NCI-H2171 treated with DMSO at 0.1 percent for 48 hours (cell line): ENCODE results near the gene HS3ST1.

Source experiments
- DNase-seq: peaks from one replicate; lab custom pipeline; 2025; lab: John Stamatoyannopoulos, UW

The HS3ST1 gene

GRCh38 chr4:11428231-11428898, at the start of gene HS3ST1:
TSS of gene HS3ST1 (minus strand) at chr4:11428894. CDS start at chr4:11400005, 28,889 bp downstream.
- peak; percentile 10 for DNase-seq

DNA sequence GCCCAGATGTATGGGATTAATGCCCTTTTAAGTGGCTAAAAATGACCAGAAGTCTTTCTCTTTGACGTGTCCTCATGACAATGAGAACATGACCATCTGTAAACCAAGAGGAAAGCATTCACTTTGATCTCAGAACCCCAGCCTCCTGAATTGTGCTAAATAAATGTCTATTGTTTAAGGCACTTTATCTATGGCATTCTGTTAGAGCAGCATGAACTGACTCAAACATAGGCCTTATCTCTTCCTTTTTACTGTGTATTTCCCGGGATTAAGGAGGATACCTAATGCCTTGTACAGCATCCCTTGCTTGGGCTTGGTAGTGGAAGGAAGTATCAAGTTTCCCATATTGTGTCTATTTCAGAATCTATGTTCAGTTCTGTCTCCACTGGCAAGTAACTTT, 47.2 kb upstream of the HS3ST1 start:
- no peak for DNase-seq

GRCh38 chr4:11474146-11474545, 45.5 kb upstream of the HS3ST1 start:
- DNase-seq: no peak

GRCh38 chr4:11472535-11472934, 43.8 kb upstream of the HS3ST1 start:
- no peak for DNase-seq

DNA sequence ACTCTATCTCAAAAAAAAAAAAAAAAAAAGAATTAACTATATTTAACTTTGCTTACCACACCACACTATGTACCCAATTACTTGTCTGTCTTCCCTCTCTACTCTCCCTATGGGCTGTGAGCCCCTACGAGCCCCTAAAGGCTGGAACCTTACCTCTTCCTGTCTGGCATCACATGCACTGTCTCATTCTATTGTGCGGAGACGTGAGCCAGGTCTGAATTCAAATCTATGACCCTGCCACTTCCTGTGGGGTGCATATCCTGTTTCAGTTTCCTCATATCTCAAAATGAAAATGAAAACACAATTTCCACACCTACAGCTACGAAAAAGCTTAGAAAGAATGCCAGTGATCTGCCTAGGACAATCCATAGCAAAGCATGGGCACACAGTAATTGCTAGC, 42.9 kb upstream of the HS3ST1 start:
- no peak for DNase-seq

DNA sequence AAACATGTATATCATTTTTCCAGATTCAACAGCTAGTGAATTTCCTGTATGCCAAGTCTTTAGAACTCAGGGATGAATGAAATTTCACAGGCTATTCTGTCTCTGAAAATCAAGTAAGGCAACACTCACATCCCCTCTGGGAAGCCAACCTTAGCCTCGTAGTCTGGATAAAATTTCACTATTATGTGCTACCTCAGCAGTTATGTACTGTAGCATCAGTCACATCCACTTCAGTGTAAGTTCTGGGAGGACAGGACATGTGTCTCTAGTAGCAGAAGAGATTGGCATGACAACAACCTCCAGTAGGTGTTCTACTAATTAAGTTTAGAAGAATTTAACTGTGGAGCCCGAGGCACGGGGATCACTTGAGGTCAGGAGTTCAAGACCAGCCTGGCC, 42.4 kb upstream of the HS3ST1 start:
- no peak for DNase-seq

- no peak for DNase-seq
These were observed 41.8 kb upstream of the HS3ST1 start for GRCh38 chr4:11470438-11471045.

DNA sequence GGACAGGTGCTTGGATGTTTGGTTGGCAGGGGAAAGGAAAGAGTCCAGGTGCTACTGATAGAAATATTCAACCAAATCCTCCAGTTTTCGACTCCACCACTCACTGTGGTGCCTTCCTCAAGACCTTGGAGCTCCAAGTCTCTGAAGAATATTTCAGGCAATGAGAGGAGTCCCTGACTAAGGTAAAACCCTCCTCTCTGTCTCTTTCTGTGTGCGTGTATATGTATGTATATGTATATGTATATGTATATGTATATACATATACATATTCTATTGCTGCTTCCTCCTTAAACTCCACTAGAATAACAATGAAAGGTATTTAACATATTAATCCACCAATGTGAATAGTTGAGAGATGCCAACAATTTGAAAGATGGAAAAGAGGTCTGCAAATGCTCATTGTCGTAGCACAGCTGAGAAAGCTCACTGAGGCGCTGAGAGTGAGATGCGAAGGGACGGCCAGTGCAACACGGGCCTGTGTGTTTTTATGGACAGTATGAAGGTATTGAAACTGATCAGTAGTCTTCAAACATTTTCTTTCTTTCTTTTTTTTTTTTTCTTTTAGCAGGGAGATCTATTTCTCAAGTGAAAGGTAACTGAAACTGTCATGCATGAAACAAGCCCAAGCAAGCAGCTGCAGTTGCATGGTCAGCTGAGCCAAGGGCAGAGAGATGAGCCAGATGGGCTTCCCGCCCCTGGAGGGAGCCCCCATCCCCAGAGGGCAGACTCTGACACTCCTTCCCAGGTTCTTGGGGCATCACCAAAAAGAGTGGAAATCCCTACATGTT, 41.1 kb upstream of the HS3ST1 start:
- DNase-seq: peak; percentile 30

GRCh38 chr4:11468901-11469300, 40.2 kb upstream of the HS3ST1 start:
- no peak for DNase-seq

DNA sequence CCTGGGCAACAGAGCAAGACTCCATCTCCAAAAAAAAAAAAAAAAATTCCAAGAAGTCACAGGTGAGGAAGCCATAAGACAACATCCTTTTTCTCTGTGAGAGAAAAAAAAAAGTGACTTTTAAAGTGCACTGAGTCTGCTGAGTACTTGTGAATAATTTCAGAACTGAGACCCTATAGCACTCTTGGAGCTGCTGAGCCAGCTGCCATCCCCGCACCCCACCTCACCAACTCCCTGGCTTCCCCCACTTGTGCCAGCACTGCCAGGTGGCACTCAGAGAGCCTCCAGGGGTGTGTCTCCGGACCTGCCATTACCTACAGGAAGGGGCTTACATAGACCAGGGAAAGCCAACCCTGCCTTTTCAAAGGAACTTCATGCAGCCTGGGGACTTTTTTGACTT, 39.2 kb upstream of the HS3ST1 start:
- DNase-seq: peak; percentile 56

DNA sequence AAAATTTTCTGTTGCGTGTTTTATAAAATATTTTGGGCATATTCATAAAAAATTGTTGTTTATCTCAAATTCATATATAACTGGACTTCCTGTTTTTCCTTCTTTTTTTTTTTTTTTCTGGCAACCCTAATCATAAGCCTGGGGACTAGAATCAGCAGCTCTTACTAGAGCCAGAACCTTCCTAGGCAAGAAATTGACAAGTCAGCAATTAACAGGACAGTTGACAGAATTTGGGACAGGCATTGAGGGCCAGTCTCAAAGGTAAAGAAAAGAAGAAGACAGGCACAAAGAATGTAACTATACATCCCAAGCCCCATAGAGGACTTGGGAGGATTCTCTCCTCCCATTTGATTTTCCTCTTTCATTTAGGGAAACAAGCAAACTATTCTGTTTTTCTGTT, 35.0 kb upstream of the HS3ST1 start:
- DNase-seq: no peak

- peak; percentile 60 for DNase-seq
These were observed 27.7 kb upstream of the HS3ST1 start for GRCh38 chr4:11456401-11456800.

DNA sequence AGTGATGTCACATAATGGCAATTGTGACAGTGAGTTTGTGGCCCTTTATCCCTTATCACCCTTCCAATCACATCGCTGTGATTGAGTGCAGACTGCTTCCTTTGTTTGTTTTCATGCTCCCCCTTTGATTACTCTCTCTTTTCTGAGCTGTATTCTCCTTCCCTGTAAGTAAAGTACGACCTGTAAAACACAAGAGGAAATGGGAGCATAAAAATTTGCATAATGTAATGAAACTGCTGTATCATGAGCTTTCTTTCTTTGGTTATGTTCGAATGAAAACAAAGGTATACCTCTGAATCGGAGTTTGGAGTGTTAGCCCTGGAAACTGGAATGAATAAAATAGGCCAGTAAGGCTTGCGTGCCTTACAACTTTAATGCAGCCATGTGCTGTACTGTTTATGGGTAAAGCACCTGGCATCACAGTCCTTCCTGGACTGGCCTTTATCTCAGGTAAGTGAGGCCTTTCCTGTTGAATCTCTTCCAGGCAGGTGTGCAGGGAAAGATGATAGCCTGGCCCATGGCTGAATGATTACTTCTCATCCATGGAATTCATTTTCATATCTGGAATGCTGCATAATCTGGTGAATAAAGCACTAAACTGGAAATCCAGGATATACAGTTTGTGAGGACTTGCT, 26.6 kb upstream of the HS3ST1 start:
- no peak for DNase-seq

DNA sequence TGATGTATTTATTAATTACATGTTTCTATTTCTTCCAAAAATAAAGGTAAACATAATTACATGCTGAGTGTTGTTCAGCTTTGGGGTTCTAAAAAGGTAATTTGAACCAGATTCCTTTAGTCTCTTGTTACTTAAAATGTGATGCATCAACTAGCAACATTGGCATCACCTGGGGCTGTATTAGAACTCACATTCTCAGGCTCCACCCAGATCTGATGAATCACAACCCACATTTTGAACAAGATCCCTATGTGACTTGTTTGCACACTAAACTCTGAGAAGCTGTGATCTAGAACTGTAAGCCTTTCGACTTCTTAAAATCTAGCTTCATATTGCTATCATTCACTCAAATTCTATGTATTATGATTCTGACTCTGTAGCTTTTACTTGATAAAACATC, 23.0 kb upstream of the HS3ST1 start:
- no peak for DNase-seq

- DNase-seq: no peak
These were observed 17.6 kb upstream of the HS3ST1 start for GRCh38 chr4:11446155-11446811.

- no peak for DNase-seq
These were observed 12.5 kb upstream of the HS3ST1 start for GRCh38 chr4:11441194-11441556.

DNA sequence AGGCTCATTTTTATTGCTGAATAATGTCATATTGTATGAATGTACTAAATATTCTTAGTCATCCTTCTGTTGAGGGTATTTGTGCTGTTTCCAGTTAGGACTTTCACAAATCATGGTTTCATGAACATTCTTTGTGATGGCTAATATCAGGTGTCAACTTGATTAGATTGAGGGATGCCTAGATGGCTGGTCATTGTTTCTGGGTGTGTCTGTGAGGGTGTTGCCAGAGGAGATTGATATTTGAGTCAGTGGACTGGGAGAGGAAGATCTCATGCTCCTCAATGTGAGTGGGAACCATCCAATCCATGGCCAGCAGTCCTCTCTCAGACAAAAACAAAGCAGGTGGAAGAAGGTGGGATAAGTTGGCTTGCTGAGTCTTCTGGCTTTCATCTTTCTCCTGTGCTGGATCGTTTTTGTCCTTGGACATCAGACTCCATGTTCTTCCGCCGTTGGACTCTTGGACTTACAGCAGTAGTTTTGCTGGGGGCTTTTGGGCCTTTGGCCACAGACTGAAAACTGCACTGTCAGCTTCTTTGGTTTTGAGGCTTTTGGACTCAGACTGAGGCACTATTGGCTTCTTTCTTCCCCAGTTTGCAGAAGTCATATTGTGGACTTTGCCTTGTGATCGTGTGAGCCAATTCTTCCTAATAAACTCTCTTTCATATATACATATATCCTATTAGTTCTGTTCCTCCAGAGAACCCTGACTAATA, 11.9 kb upstream of the HS3ST1 start:
- no peak for DNase-seq

DNA sequence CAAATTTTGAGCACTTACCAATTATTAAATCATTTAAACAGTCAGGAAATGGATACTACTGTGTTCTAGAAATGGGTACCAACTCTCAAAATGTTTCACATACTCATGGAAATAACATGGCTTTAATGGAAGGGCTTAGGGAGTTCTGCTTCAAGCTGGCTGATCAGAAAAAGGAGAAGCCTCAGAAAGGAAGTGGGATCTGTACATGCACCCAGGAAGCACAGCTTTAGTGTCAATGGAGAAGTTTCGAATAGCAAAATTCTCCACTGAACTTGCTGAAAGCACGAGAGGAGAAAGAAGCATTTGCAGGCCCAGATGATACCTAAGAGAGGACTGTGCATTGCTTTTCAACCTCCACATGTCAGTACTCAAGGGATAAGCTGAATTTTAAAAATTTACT, 11.1 kb upstream of the HS3ST1 start:
- DNase-seq: no peak

GRCh38 chr4:11438647-11439046, 10.0 kb upstream of the HS3ST1 start:
- DNase-seq: no peak

DNA sequence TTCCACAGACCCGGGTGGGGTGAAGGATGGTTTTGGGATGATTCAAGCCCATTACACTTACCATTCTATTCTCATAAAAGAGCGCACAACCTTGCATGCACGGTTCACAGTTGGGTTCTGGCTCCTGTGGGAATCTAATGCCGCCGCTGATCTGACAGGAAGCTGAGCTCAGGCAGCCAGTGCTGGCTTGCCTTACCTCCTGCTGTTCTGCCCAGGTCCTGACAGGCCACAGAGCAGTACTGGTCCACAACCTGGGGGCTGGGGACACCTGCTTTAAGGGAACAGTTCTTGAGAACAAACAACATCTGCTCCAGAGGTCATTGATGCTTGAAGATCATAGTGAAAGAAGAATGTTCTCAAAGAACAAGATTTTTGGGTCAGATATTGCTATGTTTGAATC, 8.0 kb upstream of the HS3ST1 start:
- DNase-seq: peak; percentile 15

- no peak for DNase-seq
These were observed 7.4 kb upstream of the HS3ST1 start for GRCh38 chr4:11436084-11436483.

GRCh38 chr4:11435557-11435956, 6.9 kb upstream of the HS3ST1 start:
- no peak for DNase-seq
